ENCODE data around the gene ATP8B3. TPM values are rescaled to one million over a fixed set of nuclear protein-coding genes. Genes with fewer than 3 reads are reported as not detected.

Gene ATP8B3
- total RNA-seq, 1 donor from 2014 or later = 3.0 TPM

- no peaks in the 10 kb centered on the region for H3K27me3 ChIP-seq (ENCODE audit: insufficient read depth, low read length)
- peaks cover 68% of the 10 kb centered on the region for H3K79me2 ChIP-seq (ENCODE audit: insufficient read depth, low read length)
- H3K4me3 ChIP-seq (ENCODE audit: insufficient read depth, low read depth, low read length) = no peak overlapping the region
- H3K27ac ChIP-seq (ENCODE audit: low read depth, low read length) = no peak overlapping the region
- peaks cover 26% of the 10 kb centered on the region for H3K4me1 ChIP-seq (ENCODE audit: insufficient read depth, low read length)
- no peak overlapping the region for H3K9ac ChIP-seq (ENCODE audit: low read length)
- H3K9me3 Mint-ChIP-seq (ENCODE audit: unreplicated experiment) = no peaks in the 10 kb centered on the region
- no peaks in the 10 kb centered on the region for H3K9me3 ChIP-seq (ENCODE audit: insufficient read depth, low read depth, low read length)
- H3K36me3 ChIP-seq (ENCODE audit: insufficient read depth, low read length) = no peaks in the 10 kb centered on the region
- H3K4me2 ChIP-seq (ENCODE audit: low read length) = no peak overlapping the region
- no peak for FAIRE-seq
- no peak overlapping the region for H3K4me3 Mint-ChIP-seq (ENCODE audit: unreplicated experiment)
- H2AFZ ChIP-seq (ENCODE audit: low read depth, low read length) = no peak overlapping the region
- no peak for DNase-seq (ENCODE audit: low read depth)
- H3K27ac Mint-ChIP-seq (ENCODE audit: unreplicated experiment) = no peak overlapping the region
- no peaks in the 10 kb centered on the region for H3K36me3 Mint-ChIP-seq (ENCODE audit: low read depth, unreplicated experiment)
- H3K4me1 Mint-ChIP-seq (ENCODE audit: low read depth, unreplicated experiment) = peaks cover 14% of the 10 kb centered on the region
- H3K27me3 Mint-ChIP-seq (ENCODE audit: low read depth, unreplicated experiment) = no peaks in the 10 kb centered on the region
- peaks cover 71% of the 10 kb centered on the region for H4K20me1 ChIP-seq (ENCODE audit: insufficient read depth, low read length)
- TF ChIP-seq EZH2 (IDR thresholded peaks at IDR 0.05; ENCODE audit: insufficient read depth, low read length) (no peak), CTCF (IDR thresholded peaks at IDR 0.05; ENCODE audit: insufficient read depth, low read depth, low read length) (no peak)
Measured at GRCh38 chr19:1852581-1853128, 40.6 kb upstream of the ATP8B3 start.

- Histone ChIP-seq H3K4me2 (ENCODE audit: low read length) (peak overlapping the region; percentile 15), H3K79me2 (ENCODE audit: insufficient read depth, low read length) (peaks cover 68% of the 10 kb centered on the region), H3K9me3 (ENCODE audit: insufficient read depth, low read depth, low read length) (no peaks in the 10 kb centered on the region), H3K4me1 (ENCODE audit: insufficient read depth, low read length) (peaks cover 25% of the 10 kb centered on the region), H3K4me3 (ENCODE audit: insufficient read depth, low read depth, low read length) (no peak overlapping the region), H4K20me1 (ENCODE audit: insufficient read depth, low read length) (peaks cover 76% of the 10 kb centered on the region), H3K27ac (ENCODE audit: low read depth, low read length) (no peak overlapping the region), H3K36me3 (ENCODE audit: insufficient read depth, low read length) (no peaks in the 10 kb centered on the region), H3K27me3 (ENCODE audit: insufficient read depth, low read length) (no peaks in the 10 kb centered on the region), H2AFZ (ENCODE audit: low read depth, low read length) (no peak overlapping the region), H3K9ac (ENCODE audit: low read length) (no peak overlapping the region)
- Mint-ChIP-seq H3K27ac (ENCODE audit: unreplicated experiment) (no peak overlapping the region), H3K4me3 (ENCODE audit: unreplicated experiment) (no peak overlapping the region), H3K9me3 (ENCODE audit: unreplicated experiment) (no peaks in the 10 kb centered on the region), H3K36me3 (ENCODE audit: low read depth, unreplicated experiment) (no peaks in the 10 kb centered on the region), H3K27me3 (ENCODE audit: low read depth, unreplicated experiment) (no peaks in the 10 kb centered on the region), H3K4me1 (ENCODE audit: low read depth, unreplicated experiment) (peaks cover 16% of the 10 kb centered on the region)
- TF ChIP-seq EZH2 (IDR thresholded peaks at IDR 0.05; ENCODE audit: insufficient read depth, low read length) (no peak), CTCF (IDR thresholded peaks at IDR 0.05; ENCODE audit: insufficient read depth, low read depth, low read length) (no peak)
- FAIRE-seq (no peak), DNase-seq (ENCODE audit: low read depth) (no peak)
Measured at GRCh38 chr19:1851654-1852580, 39.8 kb upstream of the ATP8B3 start.
